GM18517 (cell line): ENCODE data around the gene MOB3B.

Source experiments
- ATAC-seq: cut with Tn5 transposase; IDR thresholded peaks from one replicate; pipeline ENCODE4 v1.9.1; 2021; ENCODE audit warnings: mild to moderate bottlenecking, moderate library complexity; ENCODE audit not compliant: unreplicated experiment

The MOB3B gene

GRCh38 chr9:27344776-27345175 lies 184.8 kb downstream of the MOB3B start:
- no peak for ATAC-seq

- ATAC-seq: no peak
Observed at GRCh38 chr9:27341545-27342294, 187.9 kb downstream of the MOB3B start.

- ATAC-seq: no peak
Observed at GRCh38 chr9:27340961-27341511, 188.6 kb downstream of the MOB3B start.

- ATAC-seq: no peak
Observed at GRCh38 chr9:27340285-27340674, 189.3 kb downstream of the MOB3B start.

- ATAC-seq: no peak
Observed at GRCh38 chr9:27339661-27340284, 189.8 kb downstream of the MOB3B start.

GRCh38 chr9:27338527-27338903 lies 191.1 kb downstream of the MOB3B start:
- ATAC-seq: no peak

GRCh38 chr9:27337833-27338526 lies 191.6 kb downstream of the MOB3B start:
- no peak for ATAC-seq

GRCh38 chr9:27337236-27337635 lies 192.4 kb downstream of the MOB3B start:
- no peak for ATAC-seq

GRCh38 chr9:27336829-27337228 lies 192.8 kb downstream of the MOB3B start:
- ATAC-seq: no peak

- no peak for ATAC-seq
Observed at GRCh38 chr9:27336126-27336525, 193.5 kb downstream of the MOB3B start.

- ATAC-seq: no peak
Observed at GRCh38 chr9:27335075-27335474, 194.5 kb downstream of the MOB3B start.

- ATAC-seq: peak; percentile 97
Observed at GRCh38 chr9:27333241-27334052, 196.2 kb downstream of the MOB3B start.

GRCh38 chr9:27331393-27331792 lies 198.2 kb downstream of the MOB3B start:
- no peak for ATAC-seq

- ATAC-seq: no peak
Observed at GRCh38 chr9:27329291-27329690, 200.3 kb downstream of the MOB3B start.

GRCh38 chr9:27328483-27328882 lies 201.1 kb downstream of the MOB3B start:
- no peak for ATAC-seq

- ATAC-seq: no peak
Observed at GRCh38 chr9:27311184-27311583, 218.4 kb downstream of the MOB3B start.

- no peak for ATAC-seq
Observed at GRCh38 chr9:27310582-27310981, 219.0 kb downstream of the MOB3B start.

- ATAC-seq: no peak
Observed at GRCh38 chr9:27308691-27309390, 220.8 kb downstream of the MOB3B start.

GRCh38 chr9:27304521-27304920 lies 225.1 kb downstream of the MOB3B start:
- no peak for ATAC-seq

GRCh38 chr9:27303219-27303618 lies 226.4 kb downstream of the MOB3B start:
- ATAC-seq: no peak
